AG09309 (cell line): ENCODE data around the gene KRT86.
"Not testable (repeated sequence)": the region's sequence is repeated elsewhere in the genome, so short reads cannot be mapped to it uniquely, and the experiment has no call there.

Experiments
- DNase-seq: peaks from one replicate; pipeline ENCODE4 v3.0.0-alpha.2; 2010; ENCODE audit warnings: low read depth
- H3K4me3 ChIP-seq: 2 replicates; pipeline ENCODE4 v1.5.1; 2011; ENCODE audit warnings: mild to moderate bottlenecking, low read depth, low read length, moderate library complexity; ENCODE audit not compliant: control insufficient read depth
- TF ChIP-seq, protein P1 (sequence below): IDR thresholded peaks from 2 replicates; pipeline ENCODE4 v1.5.1; 2011; ENCODE audit warnings: mild to moderate bottlenecking, low read depth, low read length, inconsistent platforms; ENCODE audit not compliant: insufficient read depth, control insufficient read depth; ENCODE audit errors: missing control alignments

Gene KRT86

DNA sequence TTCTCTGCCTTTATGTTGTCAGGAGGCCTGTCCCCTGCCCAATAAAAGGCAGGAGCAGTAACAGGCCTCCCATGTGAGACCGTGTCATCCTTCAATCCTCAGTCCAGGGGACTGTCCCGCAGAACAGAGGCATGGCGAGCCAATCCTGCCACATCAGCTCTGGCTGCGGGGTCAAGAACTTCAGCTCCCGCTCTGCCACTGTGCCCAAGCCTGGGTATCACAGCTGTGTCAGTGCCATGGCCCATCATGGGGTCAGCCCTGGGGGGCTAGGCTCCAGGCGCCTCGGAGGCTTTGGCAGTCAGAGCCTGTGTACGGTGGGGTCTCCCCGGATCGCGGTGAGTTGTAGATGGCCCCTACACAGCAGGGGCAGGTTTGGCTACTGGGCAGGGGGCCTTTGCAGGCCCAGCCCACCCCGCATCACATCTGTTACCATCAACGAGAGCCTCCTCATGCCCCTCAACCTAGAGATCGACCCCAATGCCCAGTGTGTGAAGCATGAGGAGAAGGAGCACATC, 66.7 kb downstream of the KRT86 start:
- H3K4me3 ChIP-seq: no peak overlapping the region
- TF ChIP-seq, protein P1, sequence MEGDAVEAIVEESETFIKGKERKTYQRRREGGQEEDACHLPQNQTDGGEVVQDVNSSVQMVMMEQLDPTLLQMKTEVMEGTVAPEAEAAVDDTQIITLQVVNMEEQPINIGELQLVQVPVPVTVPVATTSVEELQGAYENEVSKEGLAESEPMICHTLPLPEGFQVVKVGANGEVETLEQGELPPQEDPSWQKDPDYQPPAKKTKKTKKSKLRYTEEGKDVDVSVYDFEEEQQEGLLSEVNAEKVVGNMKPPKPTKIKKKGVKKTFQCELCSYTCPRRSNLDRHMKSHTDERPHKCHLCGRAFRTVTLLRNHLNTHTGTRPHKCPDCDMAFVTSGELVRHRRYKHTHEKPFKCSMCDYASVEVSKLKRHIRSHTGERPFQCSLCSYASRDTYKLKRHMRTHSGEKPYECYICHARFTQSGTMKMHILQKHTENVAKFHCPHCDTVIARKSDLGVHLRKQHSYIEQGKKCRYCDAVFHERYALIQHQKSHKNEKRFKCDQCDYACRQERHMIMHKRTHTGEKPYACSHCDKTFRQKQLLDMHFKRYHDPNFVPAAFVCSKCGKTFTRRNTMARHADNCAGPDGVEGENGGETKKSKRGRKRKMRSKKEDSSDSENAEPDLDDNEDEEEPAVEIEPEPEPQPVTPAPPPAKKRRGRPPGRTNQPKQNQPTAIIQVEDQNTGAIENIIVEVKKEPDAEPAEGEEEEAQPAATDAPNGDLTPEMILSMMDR: no peak
- no peak for DNase-seq

DNA sequence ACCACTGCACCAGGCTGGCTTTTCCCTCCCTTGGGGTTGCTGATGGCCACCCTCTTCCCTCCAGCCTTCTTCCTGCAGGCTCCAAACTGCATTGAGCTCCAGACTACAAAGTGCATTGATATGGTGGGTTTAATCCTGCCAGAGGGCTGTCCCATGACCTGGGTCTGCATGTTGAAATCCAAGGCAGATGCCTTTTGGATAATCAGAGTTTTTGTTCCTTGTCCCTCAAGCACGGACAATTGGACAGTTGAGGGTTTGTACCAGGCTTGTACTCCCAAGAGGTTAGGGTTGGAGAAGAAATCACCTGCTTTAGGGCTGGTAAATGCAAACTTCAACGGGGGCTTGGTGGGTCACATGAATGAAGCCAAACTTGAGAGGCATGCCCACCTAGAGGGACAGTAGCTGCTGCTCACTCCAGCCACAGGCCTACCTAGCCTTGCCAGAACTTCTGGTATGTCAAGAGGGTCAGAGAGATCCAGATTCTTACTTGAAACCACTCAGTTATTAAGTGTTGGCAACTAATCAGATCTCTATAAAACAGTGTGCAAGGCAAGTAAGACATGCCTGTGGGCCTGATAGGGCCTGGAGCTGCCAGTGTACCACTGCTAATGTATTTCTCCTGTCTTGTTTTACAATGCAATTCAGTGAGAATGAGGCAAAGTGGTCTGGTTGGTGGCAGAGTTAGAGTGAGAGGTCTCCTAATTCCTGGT, 68.5 kb downstream of the KRT86 start:
- no peak for DNase-seq
- H3K4me3 ChIP-seq: no peak overlapping the region
- TF ChIP-seq, protein P1: no peak

DNA sequence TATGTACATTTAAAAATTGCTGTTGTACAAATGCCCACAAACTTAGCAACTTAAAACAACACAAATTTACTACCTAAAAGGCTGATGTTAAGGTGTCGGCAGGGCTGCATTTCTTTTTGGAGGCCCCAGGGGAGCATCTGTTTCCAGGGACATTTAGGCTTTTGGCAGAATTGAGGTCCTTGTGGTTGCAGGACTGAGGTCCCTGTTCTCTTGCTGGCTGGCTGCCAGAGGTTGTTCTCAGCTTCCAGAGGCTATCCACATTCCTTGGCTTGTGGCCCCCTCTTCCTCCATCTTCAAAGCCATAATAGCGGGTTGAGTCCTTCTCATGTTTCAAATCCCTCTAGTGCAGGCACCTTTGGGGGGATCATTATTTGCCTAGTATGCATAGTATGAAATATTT, 69.1 kb downstream of the KRT86 start:
- DNase-seq: no peak
- TF ChIP-seq, protein P1: no peak

DNA sequence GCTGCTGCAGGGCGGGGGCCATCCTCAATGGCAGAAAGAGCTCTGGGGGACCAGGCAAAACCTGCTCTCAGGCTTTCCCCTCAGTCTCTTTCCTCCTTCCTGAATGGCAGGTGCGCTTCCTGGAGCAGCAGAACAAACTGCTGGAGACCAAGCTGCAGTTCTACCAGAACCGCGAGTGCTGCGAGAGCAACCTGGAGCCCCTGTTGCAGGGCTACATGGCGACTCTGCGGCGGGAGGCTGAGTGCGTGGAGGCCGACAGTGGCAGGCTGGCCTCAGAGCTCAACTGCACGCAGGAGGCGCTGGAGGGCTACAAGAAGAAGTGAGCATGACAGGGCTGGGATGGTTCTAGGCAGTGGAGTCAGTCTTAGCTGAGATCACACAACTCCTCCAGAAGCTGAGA, 69.7 kb downstream of the KRT86 start:
- H3K4me3 ChIP-seq: no peak overlapping the region
- TF ChIP-seq, protein P1: no peak
- no peak for DNase-seq

More for the DNA sequence above, 69.1 kb downstream of the KRT86 start:
- H3K4me3 ChIP-seq: no peak overlapping the region

DNA sequence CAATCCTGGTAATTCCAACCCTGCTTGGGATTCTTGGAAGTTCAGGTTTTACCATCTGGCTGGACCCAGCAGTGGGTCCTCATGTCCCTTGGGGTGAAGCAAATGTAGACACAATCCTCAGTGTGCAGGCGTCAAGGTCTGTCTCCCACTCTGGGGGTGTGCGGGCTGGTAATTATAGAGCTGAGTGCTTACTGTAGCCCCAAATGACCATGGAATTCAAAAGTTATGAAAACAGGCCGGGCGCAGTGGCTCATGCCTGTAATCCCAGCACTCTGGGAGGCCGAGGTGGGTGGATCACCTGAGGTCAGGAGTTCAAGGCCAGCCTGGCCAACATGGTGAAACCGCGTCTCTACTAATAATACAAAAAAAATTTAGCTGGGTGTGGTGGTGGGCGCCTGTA, 70.6 kb downstream of the KRT86 start:
- not testable (repeated sequence) for DNase-seq

DNA sequence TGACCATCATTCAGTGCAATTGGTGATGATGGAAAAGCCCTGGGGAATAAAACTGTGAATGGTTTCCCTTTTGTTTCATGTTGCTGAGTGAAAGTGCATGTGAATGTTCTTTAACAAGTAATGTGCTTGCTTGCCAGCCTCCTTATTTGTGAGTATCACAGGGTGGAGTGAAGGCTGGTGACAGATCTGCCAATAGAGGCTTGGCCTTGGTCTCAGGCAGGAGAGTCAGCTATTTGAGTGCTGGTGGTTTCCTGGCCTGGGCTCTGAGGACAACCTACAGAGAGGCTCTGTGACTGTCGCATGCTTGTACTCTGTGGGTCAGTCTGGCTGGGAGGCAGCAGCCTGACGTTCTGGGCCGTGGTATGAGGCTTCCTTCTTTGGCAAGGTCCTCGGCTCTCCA, 72.1 kb downstream of the KRT86 start:
- H3K4me3 ChIP-seq: no peak overlapping the region
- DNase-seq: no peak
- TF ChIP-seq, protein P1: no peak

More for the DNA sequence above, 70.6 kb downstream of the KRT86 start:
- not testable (repeated sequence) for H3K4me3 ChIP-seq

DNA sequence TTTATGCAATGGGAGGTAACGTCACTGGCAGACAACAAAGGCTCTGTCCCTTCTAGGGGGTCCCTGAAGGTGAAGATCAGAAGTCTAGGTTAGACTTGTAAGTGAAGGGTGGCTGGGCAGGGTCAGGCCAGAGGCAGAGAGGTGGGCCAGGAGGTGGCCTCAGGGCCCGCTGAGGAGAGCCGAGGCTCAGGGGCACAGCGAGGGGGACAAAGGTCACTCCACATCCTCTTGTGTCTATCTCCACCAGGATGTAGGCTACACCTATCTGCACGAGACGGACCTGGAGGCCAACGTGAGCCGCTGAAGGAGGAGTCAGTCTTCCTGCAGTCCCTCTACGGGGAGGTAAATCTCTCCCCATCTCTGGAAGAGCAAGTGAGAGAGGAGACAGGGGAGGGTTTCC, 72.6 kb downstream of the KRT86 start:
- no peak for DNase-seq
- TF ChIP-seq, protein P1: no peak
- H3K4me3 ChIP-seq: no peak overlapping the region
